ENCODE data around the gene RBMX. TPM values are rescaled to one million over a fixed set of nuclear protein-coding genes. Genes with fewer than 3 reads are reported as not detected.
A peak's percentile ranks its signal among the peaks of the same experiment; 100 is the strongest.
"Not testable (repeated sequence)": the region's sequence is repeated elsewhere in the genome, so short reads cannot be mapped to it uniquely, and the experiment has no call there.

The RBMX gene
- polyA plus RNA-seq, 2 of the 4 experiments (the other 2 are of a cell fraction) = 278 to 337 TPM

DNA sequence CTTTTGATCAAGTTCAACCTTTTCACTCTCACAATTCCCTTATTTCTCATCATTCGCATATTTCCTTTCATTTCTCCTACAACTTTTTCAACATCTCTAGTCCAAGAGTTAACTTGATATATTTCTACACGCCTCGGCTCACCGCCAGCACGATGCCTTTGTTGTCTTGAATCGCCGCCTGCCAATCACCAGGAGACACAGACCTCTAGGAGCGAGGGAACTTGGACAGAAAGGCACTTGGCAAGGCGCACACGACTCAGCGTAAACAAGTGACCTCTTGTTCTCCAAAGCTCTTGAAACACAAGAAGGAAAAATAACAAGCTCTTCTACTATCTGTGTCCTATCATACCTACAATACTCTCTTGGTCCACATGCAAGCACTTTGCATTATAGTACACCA is 27.1 kb upstream of the RBMX start:
- ChIA-PET POLR2A (interaction anchor here (0.9 to 1.2 kb wide), 2 partner anchors 27 to 29 kb away, joined by 3 to 12 read pairs; partner anchors contain the start of gene RBMX), CTCF (no interaction called here)
- 93% methylated on average over 11 of the region's 11 CpGs for WGBS (ENCODE audit: missing lambda C conversion rate)
- Histone ChIP-seq H3K4me1 (peaks cover 8% of the 10 kb centered on the region; the same call in 2 of the 3 replicates), H3K9me3 (no peaks in the 10 kb centered on the region), H3K4me3 (no peak overlapping the region), H3K4me2 (no peak overlapping the region), H3K27ac (no peak overlapping the region)
- ATAC-seq (no peak), DNase-seq (ENCODE audit: low read depth in 1 of 2, low spot score in 1 of 2) (no peak), FAIRE-seq (no peak)
- TF ChIP-seq KDM5A (IDR thresholded peaks at IDR 0.05) (no peak), CHD4 (IDR thresholded peaks at IDR 0.05; ENCODE audit: borderline replicate concordance) (no peak), CEBPB (IDR thresholded peaks at IDR 0.05) (no peak)
- TF ChIP-seq, protein P1, sequence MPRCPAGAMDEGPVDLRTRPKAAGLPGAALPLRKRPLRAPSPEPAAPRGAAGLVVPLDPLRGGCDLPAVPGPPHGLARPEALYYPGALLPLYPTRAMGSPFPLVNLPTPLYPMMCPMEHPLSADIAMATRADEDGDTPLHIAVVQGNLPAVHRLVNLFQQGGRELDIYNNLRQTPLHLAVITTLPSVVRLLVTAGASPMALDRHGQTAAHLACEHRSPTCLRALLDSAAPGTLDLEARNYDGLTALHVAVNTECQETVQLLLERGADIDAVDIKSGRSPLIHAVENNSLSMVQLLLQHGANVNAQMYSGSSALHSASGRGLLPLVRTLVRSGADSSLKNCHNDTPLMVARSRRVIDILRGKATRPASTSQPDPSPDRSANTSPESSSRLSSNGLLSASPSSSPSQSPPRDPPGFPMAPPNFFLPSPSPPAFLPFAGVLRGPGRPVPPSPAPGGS (IDR thresholded peaks at IDR 0.05) = no peak

DNA sequence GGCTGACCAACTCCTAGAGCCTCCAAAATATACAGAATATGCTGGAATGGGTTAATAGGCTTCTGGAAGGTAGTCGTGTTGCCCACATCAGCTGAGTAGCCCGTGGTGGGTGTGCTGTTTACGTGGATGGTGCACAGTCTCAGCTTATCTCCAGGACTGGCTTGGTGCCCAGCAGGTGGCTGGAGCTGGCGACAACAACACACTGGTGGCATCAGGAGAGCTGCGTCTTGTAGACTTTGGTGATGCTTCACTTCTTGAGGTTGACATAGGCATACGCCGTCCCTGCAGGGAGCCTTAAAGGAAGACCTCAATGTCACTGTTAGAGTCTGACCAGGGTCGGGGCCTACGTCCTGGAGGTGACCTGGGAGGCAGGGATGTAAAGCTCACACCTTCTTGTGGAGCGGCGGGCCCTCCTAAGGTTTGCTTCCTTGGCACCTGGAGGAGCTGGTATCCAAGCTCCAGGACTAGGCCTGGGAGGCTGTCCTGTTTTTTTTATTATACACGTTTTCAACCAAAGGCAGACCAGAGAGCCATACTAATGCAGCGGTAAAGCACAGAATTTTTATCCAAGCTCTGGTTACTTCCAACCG is 26.5 kb upstream of the RBMX start:
- Histone ChIP-seq H3K4me2 (no peak overlapping the region), H3K4me3 (no peak overlapping the region), H3K27ac (no peak overlapping the region), H3K9me3 (no peaks in the 10 kb centered on the region), H3K4me1 (peaks cover 8% of the 10 kb centered on the region; the same call in 2 of the 3 replicates)
- ATAC-seq (no peak), DNase-seq (ENCODE audit: low read depth in 1 of 2, low spot score in 1 of 2) (no peak), FAIRE-seq (no peak)
- TF ChIP-seq EP300 (IDR thresholded peaks at IDR 0.05) (no peak), POLR2A (IDR thresholded peaks at IDR 0.05; ENCODE audit: low read length) (no peak), BHLHE40 (IDR thresholded peaks at IDR 0.05; ENCODE audit: low read depth, low read length) (no peak), PHF8 (IDR thresholded peaks at IDR 0.05; ENCODE audit: borderline replicate concordance, low read depth) (no peak), RAD21 (conservative IDR thresholded peaks at IDR 0.05 in 1 of 2, IDR thresholded peaks at IDR 0.05 in 1 of 2) (no peak)
- 94% methylated on average over 7 of the region's 14 CpGs for WGBS (ENCODE audit: missing lambda C conversion rate)
- ChIA-PET POLR2A (interaction anchor here (0.9 to 1.2 kb wide), 2 partner anchors 26 to 28 kb away, joined by 3 to 12 read pairs; partner anchors contain the start of gene RBMX), CTCF (interaction anchor here (0.8 kb wide), 1 partner anchor 13 kb away, joined by 3 read pairs; no protein-coding TSS in a partner anchor)

DNA sequence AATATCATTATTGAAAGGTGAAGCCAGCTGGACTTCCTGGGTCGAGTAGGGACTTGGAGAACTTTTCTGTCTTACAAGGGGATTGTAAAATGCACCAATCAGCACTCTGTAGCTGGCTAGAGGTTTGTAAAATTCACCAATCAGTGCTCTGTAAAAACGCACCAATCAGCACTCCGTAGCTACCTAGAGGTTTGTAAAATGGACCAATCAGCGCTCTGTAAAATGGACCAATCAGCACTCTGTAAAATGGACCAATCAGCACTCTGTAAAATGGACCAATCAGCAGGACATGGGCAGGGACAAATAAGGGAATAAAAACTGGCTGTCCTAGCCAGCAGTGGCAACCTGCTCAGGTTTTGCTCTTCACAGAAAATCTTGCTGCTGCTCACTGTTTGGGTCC is 23.5 kb upstream of the RBMX start:
- DNase-seq (ENCODE audit: low read depth in 1 of 2, low spot score in 1 of 2); FAIRE-seq; H3K9me3 ChIP-seq; H3K27ac ChIP-seq; H3K4me3 ChIP-seq; ATAC-seq; H3K4me1 ChIP-seq; H3K4me2 ChIP-seq: not testable (repeated sequence)
- peak; percentile 8 for TF ChIP-seq MAFK (IDR thresholded peaks at IDR 0.05; ENCODE audit: partially characterized antibody)
- ChIA-PET POLR2A (interaction anchor here (2.5 kb wide), 1 partner anchor 24 kb away, joined by 10 read pairs; the partner anchor contains the start of gene RBMX), CTCF (interaction anchor here (1.6 kb wide), 1 partner anchor 21 kb away, joined by 4 read pairs; no protein-coding TSS in a partner anchor)
- WGBS (ENCODE audit: missing lambda C conversion rate) = 39% methylated on average over 4 of the region's 4 CpGs

DNA sequence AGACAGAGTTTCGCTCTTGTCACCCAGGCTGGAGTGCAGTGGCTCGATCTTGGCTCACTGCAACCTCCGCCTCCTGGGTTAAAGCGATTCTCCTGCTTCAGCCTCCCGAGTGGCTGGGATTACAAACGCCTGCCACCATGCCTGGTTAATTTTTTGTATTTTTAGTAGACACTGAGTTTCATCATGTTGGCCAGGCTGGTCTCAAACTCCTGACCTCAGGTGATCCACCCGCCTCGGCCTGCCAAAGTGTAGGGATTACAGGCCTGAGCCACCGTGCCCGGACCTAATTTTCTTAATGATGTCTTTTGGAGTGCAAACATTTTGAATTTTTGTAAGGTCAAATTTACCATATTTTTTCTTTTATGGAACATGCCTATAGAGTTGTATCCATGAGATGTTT is 19.5 kb upstream of the RBMX start:
- H3K4me1 ChIP-seq; CTCF ChIA-PET; H3K4me2 ChIP-seq; FAIRE-seq; H3K27ac ChIP-seq; ATAC-seq; POLR2A ChIA-PET; H3K4me3 ChIP-seq; DNase-seq (ENCODE audit: low read depth in 1 of 2, low spot score in 1 of 2); H3K9me3 ChIP-seq: not testable (repeated sequence)
- 75% methylated on average over 10 of the region's 10 CpGs for WGBS (ENCODE audit: missing lambda C conversion rate)

DNA sequence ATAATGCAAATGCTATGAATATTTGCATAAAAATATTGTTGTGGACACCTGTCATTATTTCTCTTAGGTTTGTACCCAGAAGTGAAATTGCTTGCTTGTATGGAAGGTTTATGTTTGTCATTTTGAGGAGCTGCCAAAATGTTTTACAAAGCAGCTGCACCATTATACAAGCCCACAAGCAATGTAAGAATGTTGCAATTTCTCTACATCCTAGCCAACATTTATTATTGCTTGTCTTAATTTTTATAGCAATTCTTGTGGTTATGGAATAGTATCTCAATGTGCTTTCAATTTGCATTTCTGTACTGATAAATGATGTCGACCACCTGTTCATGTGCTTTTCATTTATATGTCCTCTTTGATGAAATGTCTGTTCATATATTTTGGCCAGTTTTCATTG is 18.7 kb upstream of the RBMX start:
- no peaks in the 10 kb centered on the region for H3K4me1 ChIP-seq
- H3K4me3 ChIP-seq = no peak overlapping the region
- POLR2A ChIA-PET = interaction anchor here (0.7 kb wide), 1 partner anchor 18 kb away, joined by 4 read pairs; no protein-coding TSS in a partner anchor
- CTCF ChIA-PET = no interaction called here
- 0% methylated on average over 1 of the region's 1 CpG for WGBS (ENCODE audit: missing lambda C conversion rate)
- DNase-seq (ENCODE audit: low read depth in 1 of 2, low spot score in 1 of 2) (no peak), ATAC-seq (no peak), FAIRE-seq (peak; percentile 99)
- H3K9me3 ChIP-seq = no peaks in the 10 kb centered on the region
- H3K27ac ChIP-seq = no peak overlapping the region
- H3K4me2 ChIP-seq = no peak overlapping the region
- TF ChIP-seq, protein P2, sequence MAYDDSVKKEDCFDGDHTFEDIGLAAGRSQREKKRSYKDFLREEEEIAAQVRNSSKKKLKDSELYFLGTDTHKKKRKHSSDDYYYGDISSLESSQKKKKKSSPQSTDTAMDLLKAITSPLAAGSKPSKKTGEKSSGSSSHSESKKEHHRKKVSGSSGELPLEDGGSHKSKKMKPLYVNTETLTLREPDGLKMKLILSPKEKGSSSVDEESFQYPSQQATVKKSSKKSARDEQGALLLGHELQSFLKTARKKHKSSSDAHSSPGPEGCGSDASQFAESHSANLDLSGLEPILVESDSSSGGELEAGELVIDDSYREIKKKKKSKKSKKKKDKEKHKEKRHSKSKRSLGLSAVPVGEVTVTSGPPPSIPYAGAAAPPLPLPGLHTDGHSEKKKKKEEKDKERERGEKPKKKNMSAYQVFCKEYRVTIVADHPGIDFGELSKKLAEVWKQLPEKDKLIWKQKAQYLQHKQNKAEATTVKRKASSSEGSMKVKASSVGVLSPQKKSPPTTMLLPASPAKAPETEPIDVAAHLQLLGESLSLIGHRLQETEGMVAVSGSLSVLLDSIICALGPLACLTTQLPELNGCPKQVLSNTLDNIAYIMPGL (CRISPR knock-in tag; IDR thresholded peaks at IDR 0.05; ENCODE audit: borderline replicate concordance) = no peak
- TF ChIP-seq, protein P3, sequence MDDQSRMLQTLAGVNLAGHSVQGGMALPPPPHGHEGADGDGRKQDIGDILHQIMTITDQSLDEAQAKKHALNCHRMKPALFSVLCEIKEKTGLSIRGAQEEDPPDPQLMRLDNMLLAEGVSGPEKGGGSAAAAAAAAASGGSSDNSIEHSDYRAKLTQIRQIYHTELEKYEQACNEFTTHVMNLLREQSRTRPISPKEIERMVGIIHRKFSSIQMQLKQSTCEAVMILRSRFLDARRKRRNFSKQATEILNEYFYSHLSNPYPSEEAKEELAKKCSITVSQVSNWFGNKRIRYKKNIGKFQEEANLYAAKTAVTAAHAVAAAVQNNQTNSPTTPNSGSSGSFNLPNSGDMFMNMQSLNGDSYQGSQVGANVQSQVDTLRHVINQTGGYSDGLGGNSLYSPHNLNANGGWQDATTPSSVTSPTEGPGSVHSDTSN (IDR thresholded peaks at IDR 0.05) = no peak
- TF ChIP-seq MAZ (IDR thresholded peaks at IDR 0.05; ENCODE audit: borderline replicate concordance, low read depth, low read length) = no peak
- no peak for TF ChIP-seq PHF8 (IDR thresholded peaks at IDR 0.05; ENCODE audit: borderline replicate concordance, low read depth)
- TF ChIP-seq NFE2L2 (conservative IDR thresholded peaks at IDR 0.05; ENCODE audit: low read length) = no peak
- no peak for TF ChIP-seq RCOR1 (IDR thresholded peaks at IDR 0.05; ENCODE audit: low read depth, low read length)
- TF ChIP-seq, protein P4, sequence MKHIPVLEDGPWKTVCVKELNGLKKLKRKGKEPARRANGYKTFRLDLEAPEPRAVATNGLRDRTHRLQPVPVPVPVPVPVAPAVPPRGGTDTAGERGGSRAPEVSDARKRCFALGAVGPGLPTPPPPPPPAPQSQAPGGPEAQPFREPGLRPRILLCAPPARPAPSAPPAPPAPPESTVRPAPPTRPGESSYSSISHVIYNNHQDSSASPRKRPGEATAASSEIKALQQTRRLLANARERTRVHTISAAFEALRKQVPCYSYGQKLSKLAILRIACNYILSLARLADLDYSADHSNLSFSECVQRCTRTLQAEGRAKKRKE (CRISPR knock-in tag; IDR thresholded peaks at IDR 0.05; ENCODE audit: low read depth) = no peak
- TF ChIP-seq, protein P1 (IDR thresholded peaks at IDR 0.05) = no peak
- TF ChIP-seq HEYL (CRISPR knock-in tag; IDR thresholded peaks at IDR 0.05) = no peak
- TF ChIP-seq, protein P5, sequence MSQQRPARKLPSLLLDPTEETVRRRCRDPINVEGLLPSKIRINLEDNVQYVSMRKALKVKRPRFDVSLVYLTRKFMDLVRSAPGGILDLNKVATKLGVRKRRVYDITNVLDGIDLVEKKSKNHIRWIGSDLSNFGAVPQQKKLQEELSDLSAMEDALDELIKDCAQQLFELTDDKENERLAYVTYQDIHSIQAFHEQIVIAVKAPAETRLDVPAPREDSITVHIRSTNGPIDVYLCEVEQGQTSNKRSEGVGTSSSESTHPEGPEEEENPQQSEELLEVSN (IDR thresholded peaks at IDR 0.05; ENCODE audit: borderline replicate concordance, low read depth) = no peak
- TF ChIP-seq HDAC2 (IDR thresholded peaks at IDR 0.05) = no peak

Measured in A549 (cell line).